BLaER1 (cell line): ENCODE results near the gene VASH2.
"Not testable (repeated sequence)": the region's sequence is repeated elsewhere in the genome, so short reads cannot be mapped to it uniquely, and the experiment has no call there.

Experiments
- H3K27ac ChIP-seq: shearing (Covaris generic); formaldehyde crosslinking; 2 replicates; pipeline ENCODE4 v1.8.1; 2022
- H3K27me3 ChIP-seq: shearing (Covaris generic); formaldehyde crosslinking; 2 replicates; pipeline ENCODE4 v1.8.1; 2022
- H3K36me3 ChIP-seq: shearing (Covaris generic); formaldehyde crosslinking; 2 replicates; pipeline ENCODE4 v1.8.1; 2022
- H3K4me1 ChIP-seq: shearing (Covaris generic); formaldehyde crosslinking; 2 replicates; pipeline ENCODE4 v1.8.1; 2022
- H3K4me2 ChIP-seq: shearing (Covaris generic); formaldehyde crosslinking; 2 replicates; pipeline ENCODE4 v1.8.1; 2022
- H3K4me3 ChIP-seq: shearing (Covaris generic); formaldehyde crosslinking; 2 replicates; pipeline ENCODE4 v1.8.1; 2022
- H3K9ac ChIP-seq: shearing (Covaris generic); formaldehyde crosslinking; 2 replicates; pipeline ENCODE4 v1.8.1; 2022
- H3K9me3 ChIP-seq: shearing (Covaris generic); formaldehyde crosslinking; 2 replicates; pipeline ENCODE4 v1.8.1; 2022
- H4K20me1 ChIP-seq: shearing (Covaris generic); formaldehyde crosslinking; 2 replicates; pipeline ENCODE4 v1.8.1; 2022
- Cebpa-rat ChIP-seq: shearing (Covaris generic); IDR thresholded peaks from 2 replicates; pipeline ENCODE4 v1.8.1; 2022

Gene VASH2

DNA sequence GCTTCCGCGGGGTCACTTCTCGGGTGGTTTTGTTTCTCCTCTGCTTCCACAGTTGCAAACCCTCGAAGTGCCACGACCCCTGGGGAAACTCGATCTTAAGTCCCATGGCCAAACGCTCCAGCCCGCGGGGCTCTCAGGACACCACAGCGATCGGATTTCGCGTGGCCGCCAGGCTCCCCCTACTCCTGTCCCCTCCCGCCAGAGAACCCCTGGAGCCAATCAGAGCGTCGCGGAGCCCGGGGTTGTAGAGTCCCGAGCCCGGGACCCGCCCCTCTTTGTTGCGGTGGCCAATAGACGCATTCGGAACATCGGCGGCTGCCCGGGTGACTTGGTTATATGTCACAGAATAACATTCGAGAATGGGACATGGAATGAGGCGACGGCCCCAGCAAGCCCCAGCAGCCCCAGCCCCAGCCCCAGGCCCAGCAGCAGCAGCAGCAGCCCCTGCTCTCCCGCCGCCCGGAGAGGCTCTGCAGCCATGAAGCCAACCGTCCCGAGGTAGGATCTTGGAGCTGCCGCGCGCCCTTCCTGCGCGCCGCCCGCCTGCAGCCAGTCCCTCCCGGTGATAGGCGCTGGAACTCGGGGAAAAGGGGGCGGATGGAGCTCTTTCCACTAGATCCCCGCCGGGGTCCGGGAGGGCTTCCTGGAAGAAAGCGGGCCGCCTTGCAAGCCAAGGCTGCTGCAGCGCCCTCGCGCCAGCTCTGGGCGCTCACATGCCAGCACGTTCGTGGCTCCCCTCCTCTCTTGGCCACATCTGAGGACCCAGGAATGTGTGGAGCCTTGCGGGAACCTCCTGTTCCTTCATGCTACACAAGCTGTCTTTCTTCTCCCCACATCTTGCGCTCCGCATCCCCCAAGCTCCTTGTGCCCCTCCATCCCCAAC, at the start of gene VASH2:
Gene VASH2 (plus strand): TSS at position 299 of the 883 bp plus-strand sequence. CDS start 1,002 bp downstream, outside the sequence.
- peak within 1 kb of the TSS; percentile 73 for H3K4me3 ChIP-seq
- H3K27ac ChIP-seq, result peak within 1 kb of the TSS; percentile 57
- peaks cover 35% of the 10 kb centered on the region for H3K4me1 ChIP-seq
- H3K27me3 ChIP-seq, result no peaks in the 10 kb centered on the region
- no peak for TF ChIP-seq Cebpa-rat
- H3K9ac ChIP-seq, result peak within 1 kb of the TSS; percentile 81
- peaks cover 25% of the 10 kb centered on the region for H3K36me3 ChIP-seq
- H4K20me1 ChIP-seq, result no peaks in the 10 kb centered on the region
- peak within 1 kb of the TSS; percentile 98 for H3K4me2 ChIP-seq
- H3K9me3 ChIP-seq, result peaks cover 4% of the 10 kb centered on the region; the same call in 1 of the 2 replicates

- Histone ChIP-seq H3K36me3 (peaks cover 47% of the 10 kb centered on the region), H4K20me1 (no peaks in the 10 kb centered on the region), H3K9me3 (peaks cover 45% of the 10 kb centered on the region), H3K4me2 (no peak overlapping the region), H3K27me3 (no peaks in the 10 kb centered on the region), H3K4me1 (no peaks in the 10 kb centered on the region), H3K27ac (no peak overlapping the region), H3K4me3 (no peak overlapping the region), H3K9ac (no peak overlapping the region)
- no peak for TF ChIP-seq Cebpa-rat
Measured at GRCh38 chr1:212901290-212901689, 49.1 kb upstream of the VASH2 start.

GRCh38 chr1:212902054-212902453, 48.3 kb upstream of the VASH2 start:
- Histone ChIP-seq H3K9me3 (peaks cover 45% of the 10 kb centered on the region), H3K27ac (no peak overlapping the region), H4K20me1 (no peaks in the 10 kb centered on the region), H3K36me3 (peaks cover 41% of the 10 kb centered on the region), H3K27me3 (no peaks in the 10 kb centered on the region), H3K4me1 (no peaks in the 10 kb centered on the region), H3K9ac (no peak overlapping the region), H3K4me2 (no peak overlapping the region), H3K4me3 (no peak overlapping the region)
- no peak for TF ChIP-seq Cebpa-rat

- H4K20me1 ChIP-seq, result no peaks in the 10 kb centered on the region
- peaks cover 45% of the 10 kb centered on the region for H3K9me3 ChIP-seq
- TF ChIP-seq Cebpa-rat, result no peak
- H3K36me3 ChIP-seq, result peaks cover 26% of the 10 kb centered on the region
- no peak overlapping the region for H3K9ac ChIP-seq
- peaks cover 4% of the 10 kb centered on the region for H3K4me1 ChIP-seq
- H3K27ac ChIP-seq, result no peak overlapping the region
- H3K4me3 ChIP-seq, result no peak overlapping the region
- no peak overlapping the region for H3K4me2 ChIP-seq
- H3K27me3 ChIP-seq, result no peaks in the 10 kb centered on the region
Measured at GRCh38 chr1:212903664-212904063, 46.7 kb upstream of the VASH2 start.

DNA sequence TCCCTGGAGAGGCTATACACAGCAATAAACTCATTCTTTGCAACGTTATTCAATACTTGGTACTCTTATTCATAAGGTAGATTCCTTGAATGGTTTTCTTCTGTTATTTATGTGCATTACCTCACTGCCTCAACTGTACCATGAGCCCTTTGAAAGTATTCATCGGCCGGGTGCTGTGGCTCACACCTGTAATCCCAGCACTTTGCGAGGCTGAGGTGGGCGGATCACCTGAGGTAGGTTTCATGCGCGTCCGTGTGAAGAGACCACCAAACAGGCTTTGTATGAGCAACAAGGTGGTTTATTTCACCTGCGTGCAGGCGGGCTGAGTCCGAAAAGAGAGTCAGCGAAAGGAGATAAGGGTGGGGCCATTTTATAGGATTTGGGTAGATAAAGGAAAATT, 42.3 kb upstream of the VASH2 start:
- H3K4me1 ChIP-seq, result peaks cover 11% of the 10 kb centered on the region
- not testable (repeated sequence) for H3K4me2 ChIP-seq, H4K20me1 ChIP-seq, H3K27me3 ChIP-seq, H3K9ac ChIP-seq, H3K36me3 ChIP-seq, H3K4me3 ChIP-seq, H3K27ac ChIP-seq
- peaks cover 10% of the 10 kb centered on the region for H3K9me3 ChIP-seq

DNA sequence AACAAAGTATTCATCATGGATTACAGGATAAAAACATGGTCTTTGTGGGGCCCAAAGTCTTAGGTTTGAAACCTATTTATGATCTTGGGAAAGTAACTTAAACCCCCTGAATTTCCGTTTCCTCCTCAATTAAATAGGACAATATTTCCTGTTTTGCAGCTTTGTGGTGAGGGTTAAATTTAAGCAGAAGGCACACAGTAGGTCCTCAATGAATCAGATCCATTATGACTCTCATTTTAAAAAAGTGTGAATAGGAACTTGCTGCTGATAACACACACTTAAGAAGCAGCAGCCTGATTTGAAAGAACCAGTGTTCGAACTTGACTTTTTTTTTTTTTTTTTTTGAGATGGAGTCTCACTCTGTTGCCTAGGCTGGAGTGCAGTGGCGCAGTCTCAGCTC, 41.4 kb upstream of the VASH2 start:
- H3K4me2 ChIP-seq, result peak overlapping the region; percentile 36
- peaks cover 7% of the 10 kb centered on the region; the same call in 1 of the 2 replicates for H3K9me3 ChIP-seq
- no peak overlapping the region for H3K4me3 ChIP-seq
- H3K9ac ChIP-seq, result no peak overlapping the region
- H4K20me1 ChIP-seq, result no peaks in the 10 kb centered on the region
- TF ChIP-seq Cebpa-rat, result no peak
- H3K27ac ChIP-seq, result no peak overlapping the region
- H3K36me3 ChIP-seq, result no peaks in the 10 kb centered on the region
- H3K27me3 ChIP-seq, result no peaks in the 10 kb centered on the region
- peaks cover 11% of the 10 kb centered on the region for H3K4me1 ChIP-seq

DNA sequence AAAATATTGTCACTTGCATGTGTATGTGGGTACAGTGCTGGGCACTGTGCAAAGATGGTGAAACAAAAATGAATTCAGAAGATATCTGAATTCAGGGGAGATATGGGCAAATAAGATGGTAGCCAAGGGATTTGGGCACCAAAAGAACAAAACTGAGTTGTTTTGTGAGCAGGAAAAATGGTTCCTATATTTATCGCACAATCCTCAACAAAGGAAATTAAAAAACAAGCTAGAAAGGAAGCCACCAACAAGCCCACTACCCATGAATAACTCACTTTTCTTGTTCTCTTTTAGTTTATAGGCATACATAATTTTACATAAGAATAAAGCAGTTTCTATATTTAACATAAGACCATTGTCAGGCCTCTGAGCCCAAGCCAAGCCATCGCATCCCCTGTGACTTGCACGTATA, 40.7 kb upstream of the VASH2 start:
- Histone ChIP-seq H4K20me1 (no peaks in the 10 kb centered on the region), H3K4me2 (no peak overlapping the region), H3K9me3 (peaks cover 7% of the 10 kb centered on the region; the same call in 1 of the 2 replicates), H3K4me1 (peaks cover 11% of the 10 kb centered on the region), H3K4me3 (no peak overlapping the region), H3K27me3 (no peaks in the 10 kb centered on the region), H3K27ac (no peak overlapping the region), H3K36me3 (no peaks in the 10 kb centered on the region), H3K9ac (no peak overlapping the region)
- no peak for TF ChIP-seq Cebpa-rat

GRCh38 chr1:212910213-212910612, 40.1 kb upstream of the VASH2 start:
- H3K9me3 ChIP-seq, H3K9ac ChIP-seq, H3K27me3 ChIP-seq, H3K4me2 ChIP-seq, H4K20me1 ChIP-seq, H3K36me3 ChIP-seq, H3K27ac ChIP-seq, H3K4me3 ChIP-seq: not testable (repeated sequence)
- peaks cover 11% of the 10 kb centered on the region for H3K4me1 ChIP-seq

- not testable (repeated sequence) for H3K27me3 ChIP-seq, H3K27ac ChIP-seq, H3K4me3 ChIP-seq, H3K4me2 ChIP-seq, H3K9ac ChIP-seq, H3K36me3 ChIP-seq, H3K9me3 ChIP-seq, H4K20me1 ChIP-seq
- peaks cover 18% of the 10 kb centered on the region for H3K4me1 ChIP-seq
Measured at GRCh38 chr1:212913638-212914037, 36.7 kb upstream of the VASH2 start.

DNA sequence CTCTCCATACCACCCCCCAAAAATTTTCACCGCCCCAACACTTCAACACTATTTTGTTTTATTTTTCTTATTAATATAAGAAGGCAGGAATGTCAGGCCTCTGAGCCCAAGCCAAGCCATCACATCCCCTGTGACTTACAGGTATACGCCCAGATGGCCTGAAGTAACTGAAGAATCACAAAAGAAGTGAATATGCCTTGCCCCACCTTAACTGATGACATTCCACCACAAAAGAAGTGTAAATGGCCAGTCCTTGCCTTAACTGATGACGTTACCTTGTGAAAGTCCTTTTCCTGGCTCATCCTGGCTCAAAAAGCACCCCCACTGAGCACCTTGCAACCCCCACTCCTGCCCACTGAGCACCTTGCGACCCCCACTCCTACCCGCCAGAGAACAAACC, 36.2 kb upstream of the VASH2 start:
- not testable (repeated sequence) for H3K27ac ChIP-seq, H3K4me2 ChIP-seq, H4K20me1 ChIP-seq, H3K36me3 ChIP-seq, H3K27me3 ChIP-seq, H3K4me3 ChIP-seq, H3K9ac ChIP-seq, H3K9me3 ChIP-seq
- peaks cover 13% of the 10 kb centered on the region for H3K4me1 ChIP-seq
